Esophagus squamous epithelium (tissue), 4 donors: ENCODE results near the gene FLVCR1.

Experiments used
- CTCF ChIP-seq, 6 experiments: fragments of 450-650 bp in 4 of 6; fragments of 200-600 bp in 2 of 6; sonication (generic) in 2 of 6; IDR thresholded peaks; one replicate each; pipeline ENCODE4 v1.5.1; 2016 to 2019; ENCODE audit warnings: antibody characterized with exemption in 6 of 6, mild to moderate bottlenecking in 4 of 6, moderate library complexity in 4 of 6
- POLR2A ChIP-seq, 4 donors: fragments of 450-650 bp; IDR thresholded peaks; one replicate each; pipeline ENCODE4 v1.6.1; 2017; ENCODE audit warnings: antibody characterized with exemption in 4 of 4, mild to moderate bottlenecking in 4 of 4, moderate library complexity in 3 of 4

DNA sequence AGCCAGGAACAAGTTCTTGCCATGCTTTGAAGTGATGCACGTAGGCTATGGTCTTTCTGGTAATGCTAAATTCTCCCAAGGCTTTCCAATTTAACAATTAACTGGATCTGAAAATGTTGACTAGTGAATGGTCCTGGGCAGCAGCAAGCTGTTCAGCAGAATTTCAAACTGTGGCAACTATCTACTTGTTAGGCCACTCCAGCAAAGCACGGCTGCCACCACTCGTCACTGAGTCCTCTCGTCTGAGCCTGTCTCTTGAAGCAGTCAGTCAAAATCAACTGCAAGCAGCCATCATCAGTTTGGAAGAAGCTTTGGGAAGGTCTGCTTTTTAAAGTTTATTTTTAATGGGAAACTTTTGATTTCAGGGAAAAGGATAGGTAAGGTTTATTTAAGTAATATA is 6.1 kb downstream of the FLVCR1 start:
- TF ChIP-seq POLR2A (IDR thresholded peaks at IDR 0.05): no peak
- no peak for TF ChIP-seq CTCF (IDR thresholded peaks at IDR 0.05)
